ENCODE measurements around the gene CHI3L2.
A peak's percentile ranks its signal among the peaks of the same experiment; 100 is the strongest.

CHI3L2 gene

DNA sequence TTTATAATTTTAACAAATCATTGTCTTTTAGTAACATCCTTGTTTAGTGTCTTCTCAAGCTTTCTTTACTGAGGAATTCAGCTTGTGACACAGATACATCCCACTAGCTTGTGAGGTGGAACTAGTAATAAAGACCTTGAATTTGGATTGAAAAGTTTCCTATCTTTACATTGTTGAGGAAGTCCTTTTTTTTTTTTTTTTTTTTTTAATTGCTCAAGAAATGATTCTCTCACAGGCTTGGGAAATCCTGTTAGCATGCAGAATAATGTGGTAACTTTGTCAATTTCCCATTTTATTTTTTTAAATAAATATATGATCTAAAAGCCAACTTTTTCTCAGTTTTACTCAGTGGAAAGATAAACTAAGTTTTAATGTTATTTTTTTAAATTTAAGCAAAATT is 42.9 kb upstream of the CHI3L2 start:
- no peak overlapping the region for H2AK5ac ChIP-seq (ENCODE audit: low read depth, low read length)
- H3K23ac ChIP-seq (ENCODE audit: low read depth, low read length, poor library complexity) = no peak overlapping the region
- no peak overlapping the region for H3K4me2 ChIP-seq (ENCODE audit: insufficient read depth, low read length, poor library complexity, severe bottlenecking)
- no peaks in the 10 kb centered on the region for H3K27me3 ChIP-seq (ENCODE audit: control insufficient read depth in 3 of 3, insufficient read depth in 3 of 3, low read depth in 1 of 3, low read length in 3 of 3)
- no peak for DNase-seq (ENCODE audit: low spot score)
- no peak overlapping the region for H3K14ac ChIP-seq (ENCODE audit: low read length)
- H4K91ac ChIP-seq (ENCODE audit: low read depth, low read length, poor library complexity) = no peak overlapping the region
- no peak overlapping the region for H3K4me3 ChIP-seq (ENCODE audit: low read length in 2 of 2)
- no peaks in the 10 kb centered on the region for H3K4me1 ChIP-seq (ENCODE audit: control insufficient read depth in 2 of 2, insufficient read depth in 1 of 2, low read depth in 1 of 2, low read length in 2 of 2)
- H2BK120ac ChIP-seq (ENCODE audit: low read depth, low read length) = no peak overlapping the region
- peaks cover 8 to 74% of the 10 kb centered on the region in 2 donors for H3K36me3 ChIP-seq (replicated peaks in 1 of 2; ENCODE audit: control insufficient read depth in 2 of 2, insufficient read depth in 2 of 2, low read length in 2 of 2)
- no peak overlapping the region for H3K27ac ChIP-seq (replicated peaks; ENCODE audit: low read length)
- no peaks in the 10 kb centered on the region for H3K9me3 ChIP-seq (replicated peaks in 1 of 2; ENCODE audit: control insufficient read depth in 2 of 2, insufficient read depth in 1 of 2, low read depth in 1 of 2, low read length in 2 of 2)
- H2BK5ac ChIP-seq (ENCODE audit: low read length) = no peak overlapping the region
- no peak overlapping the region for H3K18ac ChIP-seq (ENCODE audit: low read length)
- no peak overlapping the region for H2AFZ ChIP-seq (ENCODE audit: low read length)
- no peaks in the 10 kb centered on the region for H3K79me1 ChIP-seq (ENCODE audit: low read depth, low read length)
- no peak overlapping the region for H3K9ac ChIP-seq (ENCODE audit: low read depth, low read length, poor library complexity)
- no peak overlapping the region for H4K8ac ChIP-seq (ENCODE audit: low read depth, low read length)
- H2BK12ac ChIP-seq (ENCODE audit: low read length) = no peak overlapping the region
- H2BK15ac ChIP-seq (ENCODE audit: low read length) = no peak overlapping the region
- H3K4ac ChIP-seq (ENCODE audit: low read length) = no peak overlapping the region

DNA sequence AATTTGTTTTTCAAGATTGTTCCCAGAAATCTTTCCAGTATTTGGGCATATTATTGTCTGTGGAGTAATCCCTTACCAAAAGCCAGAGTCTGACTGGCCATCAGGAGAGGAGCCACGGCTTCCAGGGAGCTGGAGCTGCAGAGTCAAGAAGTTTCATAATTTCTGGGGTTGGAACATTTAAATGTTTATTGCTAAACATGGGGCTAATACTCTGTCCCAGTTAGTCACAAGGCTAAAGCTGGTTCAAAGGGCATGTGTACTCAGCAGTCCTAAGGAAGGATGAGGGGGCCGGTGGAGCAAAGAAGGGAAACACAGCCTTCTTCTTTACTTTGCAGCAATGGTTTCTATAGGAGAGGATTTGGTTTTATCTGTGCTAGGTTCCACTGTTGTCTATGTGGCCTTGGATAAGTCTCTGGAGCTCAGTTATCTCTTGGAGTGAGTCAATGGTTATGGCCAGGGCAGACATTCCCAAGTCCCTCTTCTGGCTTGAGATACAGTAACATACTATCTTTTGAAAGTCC is 36.5 kb upstream of the CHI3L2 start:
- Histone ChIP-seq H3K14ac (ENCODE audit: low read length) (no peak overlapping the region), H3K9ac (ENCODE audit: low read depth, low read length, poor library complexity) (no peak overlapping the region), H3K4me2 (ENCODE audit: insufficient read depth, low read length, poor library complexity, severe bottlenecking) (no peak overlapping the region), H3K27me3 (ENCODE audit: control insufficient read depth in 3 of 3, insufficient read depth in 3 of 3, low read depth in 1 of 3, low read length in 3 of 3) (no peaks in the 10 kb centered on the region), H4K91ac (ENCODE audit: low read depth, low read length, poor library complexity) (no peak overlapping the region), H2BK120ac (ENCODE audit: low read depth, low read length) (no peak overlapping the region), H2AK5ac (ENCODE audit: low read depth, low read length) (no peak overlapping the region), H3K9me3 (replicated peaks in 1 of 2; ENCODE audit: control insufficient read depth in 2 of 2, insufficient read depth in 1 of 2, low read depth in 1 of 2, low read length in 2 of 2) (no peaks in the 10 kb centered on the region), H2BK15ac (ENCODE audit: low read length) (no peak overlapping the region), H2AFZ (ENCODE audit: low read length) (no peak overlapping the region), H3K23ac (ENCODE audit: low read depth, low read length, poor library complexity) (no peak overlapping the region), H3K4me1 (ENCODE audit: control insufficient read depth in 2 of 2, insufficient read depth in 1 of 2, low read depth in 1 of 2, low read length in 2 of 2) (no peaks in the 10 kb centered on the region), H2BK12ac (ENCODE audit: low read length) (no peak overlapping the region), H3K4ac (ENCODE audit: low read length) (no peak overlapping the region), H3K18ac (ENCODE audit: low read length) (no peak overlapping the region), H2BK5ac (ENCODE audit: low read length) (no peak overlapping the region), H3K4me3 (ENCODE audit: low read length in 2 of 2) (no peak overlapping the region), H3K27ac (replicated peaks; ENCODE audit: low read length) (no peak overlapping the region), H3K79me1 (ENCODE audit: low read depth, low read length) (no peaks in the 10 kb centered on the region), H3K36me3 (replicated peaks in 1 of 2; ENCODE audit: control insufficient read depth in 2 of 2, insufficient read depth in 2 of 2, low read length in 2 of 2) (peaks cover 6 to 31% of the 10 kb centered on the region in 2 donors), H4K8ac (ENCODE audit: low read depth, low read length) (no peak overlapping the region)
- no peak for DNase-seq (ENCODE audit: low spot score)
- WGBS, 2 donors (ENCODE audit: extremely low coverage in 2 of 2, insufficient read length in 2 of 2, insufficient replicate concordance in 1 of 2) = no CpG with 5 or more reads among the region's 2 CpGs

DNA sequence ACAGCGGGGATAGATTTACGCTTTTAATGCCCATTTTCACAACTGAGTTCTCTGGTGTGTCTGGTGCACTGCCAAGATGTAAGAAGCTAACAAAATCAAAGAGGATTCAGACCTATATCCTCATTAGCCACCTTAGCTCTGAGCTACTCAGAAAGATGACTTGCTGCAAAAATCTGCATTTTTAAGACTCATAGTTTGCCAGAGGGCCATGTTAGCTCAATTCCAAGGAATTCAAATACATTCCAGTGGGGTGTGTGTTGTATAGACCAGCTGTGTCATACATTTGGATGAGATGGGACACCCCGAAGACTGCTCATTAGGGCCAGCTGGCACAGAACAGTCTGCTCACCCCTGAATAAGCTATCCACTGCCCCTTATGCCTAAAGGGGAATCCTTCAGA is 36.0 kb upstream of the CHI3L2 start:
- no peak for DNase-seq (ENCODE audit: low spot score)
- H3K79me1 ChIP-seq (ENCODE audit: low read depth, low read length) = no peaks in the 10 kb centered on the region

DNA sequence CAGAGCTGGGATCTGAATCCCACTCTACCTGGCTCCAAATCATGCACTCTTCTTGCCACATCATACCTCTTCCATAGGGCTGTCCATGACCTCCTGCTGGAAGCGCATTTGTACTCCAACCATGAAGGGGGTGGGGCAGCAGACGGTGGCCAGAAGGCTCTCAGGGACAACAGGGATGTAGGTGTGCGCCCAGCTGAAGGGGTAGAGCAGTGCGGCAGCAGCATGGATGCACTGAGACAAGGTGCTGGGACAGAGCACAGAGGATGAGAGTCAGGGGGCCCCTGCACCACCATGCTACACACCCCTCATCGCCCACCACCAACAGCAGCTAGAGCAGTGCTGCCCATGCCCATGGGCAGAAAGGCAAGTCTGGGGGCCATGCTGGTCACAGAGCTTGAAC is 35.4 kb upstream of the CHI3L2 start:
- H3K4ac ChIP-seq (ENCODE audit: low read length) = no peak overlapping the region
- DNase-seq (ENCODE audit: low spot score) = no peak
- no peaks in the 10 kb centered on the region for H3K79me1 ChIP-seq (ENCODE audit: low read depth, low read length)
- H3K27me3 ChIP-seq (ENCODE audit: control insufficient read depth in 3 of 3, insufficient read depth in 3 of 3, low read depth in 1 of 3, low read length in 3 of 3) = no peaks in the 10 kb centered on the region
- no peak overlapping the region for H2BK12ac ChIP-seq (ENCODE audit: low read length)
- peaks cover 2 to 20% of the 10 kb centered on the region in 2 donors for H3K36me3 ChIP-seq (replicated peaks in 1 of 2; ENCODE audit: control insufficient read depth in 2 of 2, insufficient read depth in 2 of 2, low read length in 2 of 2)
- peak overlapping the region; percentile 63 for H3K18ac ChIP-seq (ENCODE audit: low read length)
- no peak overlapping the region for H3K14ac ChIP-seq (ENCODE audit: low read length)
- no peaks in the 10 kb centered on the region for H3K9me3 ChIP-seq (replicated peaks in 1 of 2; ENCODE audit: control insufficient read depth in 2 of 2, insufficient read depth in 1 of 2, low read depth in 1 of 2, low read length in 2 of 2)
- H2BK120ac ChIP-seq (ENCODE audit: low read depth, low read length) = no peak overlapping the region
- H3K23ac ChIP-seq (ENCODE audit: low read depth, low read length, poor library complexity) = no peak overlapping the region
- no peak overlapping the region for H4K91ac ChIP-seq (ENCODE audit: low read depth, low read length, poor library complexity)
- no peak overlapping the region for H3K27ac ChIP-seq (replicated peaks; ENCODE audit: low read length)
- no peak overlapping the region for H3K4me2 ChIP-seq (ENCODE audit: insufficient read depth, low read length, poor library complexity, severe bottlenecking)
- no peak overlapping the region for H3K9ac ChIP-seq (ENCODE audit: low read depth, low read length, poor library complexity)
- H2BK15ac ChIP-seq (ENCODE audit: low read length) = no peak overlapping the region
- no peak overlapping the region for H2AFZ ChIP-seq (ENCODE audit: low read length)
- WGBS, 2 donors (ENCODE audit: extremely low coverage in 2 of 2, insufficient read length in 2 of 2, insufficient replicate concordance in 1 of 2) = no CpG with 5 or more reads among the region's 5 CpGs
- H3K4me3 ChIP-seq (ENCODE audit: low read length in 2 of 2) = no peak overlapping the region
- H3K4me1 ChIP-seq (ENCODE audit: control insufficient read depth in 2 of 2, insufficient read depth in 1 of 2, low read depth in 1 of 2, low read length in 2 of 2) = peaks cover 0 to 2% of the 10 kb centered on the region in 2 donors
- no peak overlapping the region for H2BK5ac ChIP-seq (ENCODE audit: low read length)
- H4K8ac ChIP-seq (ENCODE audit: low read depth, low read length) = no peak overlapping the region
- H2AK5ac ChIP-seq (ENCODE audit: low read depth, low read length) = no peak overlapping the region

More for the DNA sequence above, 36.0 kb upstream of the CHI3L2 start:
- WGBS, 2 donors (ENCODE audit: extremely low coverage in 2 of 2, insufficient read length in 2 of 2, insufficient replicate concordance in 1 of 2) = no CpG with 5 or more reads among the region's 3 CpGs
- Histone ChIP-seq H4K91ac (ENCODE audit: low read depth, low read length, poor library complexity) (no peak overlapping the region), H3K9ac (ENCODE audit: low read depth, low read length, poor library complexity) (no peak overlapping the region), H3K14ac (ENCODE audit: low read length) (no peak overlapping the region), H3K4ac (ENCODE audit: low read length) (no peak overlapping the region), H3K18ac (ENCODE audit: low read length) (no peak overlapping the region), H2BK120ac (ENCODE audit: low read depth, low read length) (no peak overlapping the region), H3K9me3 (replicated peaks in 1 of 2; ENCODE audit: control insufficient read depth in 2 of 2, insufficient read depth in 1 of 2, low read depth in 1 of 2, low read length in 2 of 2) (no peaks in the 10 kb centered on the region), H3K27me3 (ENCODE audit: control insufficient read depth in 3 of 3, insufficient read depth in 3 of 3, low read depth in 1 of 3, low read length in 3 of 3) (no peaks in the 10 kb centered on the region), H4K8ac (ENCODE audit: low read depth, low read length) (no peak overlapping the region), H3K23ac (ENCODE audit: low read depth, low read length, poor library complexity) (no peak overlapping the region), H2AFZ (ENCODE audit: low read length) (no peak overlapping the region), H2BK15ac (ENCODE audit: low read length) (no peak overlapping the region), H3K4me1 (ENCODE audit: control insufficient read depth in 2 of 2, insufficient read depth in 1 of 2, low read depth in 1 of 2, low read length in 2 of 2) (peaks cover 0 to 2% of the 10 kb centered on the region in 2 donors), H3K36me3 (replicated peaks in 1 of 2; ENCODE audit: control insufficient read depth in 2 of 2, insufficient read depth in 2 of 2, low read length in 2 of 2) (peaks cover 6 to 26% of the 10 kb centered on the region in 2 donors), H3K27ac (replicated peaks; ENCODE audit: low read length) (no peak overlapping the region), H2AK5ac (ENCODE audit: low read depth, low read length) (no peak overlapping the region), H2BK12ac (ENCODE audit: low read length) (no peak overlapping the region), H2BK5ac (ENCODE audit: low read length) (no peak overlapping the region), H3K4me3 (ENCODE audit: low read length in 2 of 2) (no peak overlapping the region), H3K4me2 (ENCODE audit: insufficient read depth, low read length, poor library complexity, severe bottlenecking) (no peak overlapping the region)

Measured in neuronal stem cell (in vitro differentiated cells).